GM19239 (cell line): Measurements from ENCODE around the gene TNFRSF8.
A peak's percentile ranks its signal among the peaks of the same experiment; 100 is the strongest.

Source experiments
- DNase-seq: peaks from one replicate; pipeline ENCODE4 v3.0.0; 2011; ENCODE audit warnings: low spot score; ENCODE audit not compliant: insufficient read length
- FAIRE-seq: peaks from 2 replicates; lab custom pipeline; 2011; peaks lifted over from hg19 to GRCh38; lab: Jason Lieb, UNC

TNFRSF8 gene

DNA sequence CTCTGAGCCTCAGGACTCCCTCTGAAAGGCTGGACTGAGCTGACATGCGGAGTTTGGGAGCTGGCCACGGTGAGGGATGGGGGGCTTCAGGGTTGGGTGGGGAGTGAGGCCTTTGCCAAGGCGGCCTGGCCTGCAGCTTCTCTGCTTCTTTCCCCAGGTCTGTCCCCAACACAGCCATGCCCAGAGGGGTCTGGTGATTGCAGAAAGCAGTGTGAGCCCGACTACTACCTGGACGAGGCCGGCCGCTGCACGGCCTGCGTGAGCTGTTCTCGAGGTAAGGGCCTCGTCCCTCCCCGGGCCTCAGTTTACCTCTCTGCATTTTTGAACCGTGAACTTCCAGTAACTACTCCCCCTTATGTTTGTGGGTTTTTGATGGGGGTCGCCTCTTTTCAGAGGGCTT lies 48.6 kb downstream of the TNFRSF8 start:
- FAIRE-seq (no peak), DNase-seq (no peak)

DNA sequence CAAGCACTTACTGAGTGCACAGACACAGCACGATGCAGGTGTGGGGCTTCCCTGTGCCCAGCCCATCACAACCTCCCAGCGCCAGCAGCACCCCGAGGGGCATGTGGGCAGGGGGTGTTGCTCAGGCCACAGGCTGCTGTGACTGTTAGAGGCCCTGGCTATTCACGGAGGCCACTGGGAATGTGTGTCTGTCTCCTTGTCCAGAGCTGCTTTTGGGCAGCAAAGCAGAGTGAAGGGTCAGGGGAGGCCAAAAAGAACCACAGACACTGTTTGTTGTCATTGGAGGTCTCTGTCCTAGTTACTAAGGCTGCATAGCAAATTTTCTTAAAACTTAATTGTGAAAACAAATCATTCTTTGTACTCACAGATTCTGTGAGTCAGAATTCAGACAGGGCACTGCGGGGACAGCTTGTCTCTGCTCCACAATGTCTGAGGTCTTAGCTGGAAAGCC lies 49.6 kb downstream of the TNFRSF8 start:
- FAIRE-seq (no peak), DNase-seq (no peak)

DNA sequence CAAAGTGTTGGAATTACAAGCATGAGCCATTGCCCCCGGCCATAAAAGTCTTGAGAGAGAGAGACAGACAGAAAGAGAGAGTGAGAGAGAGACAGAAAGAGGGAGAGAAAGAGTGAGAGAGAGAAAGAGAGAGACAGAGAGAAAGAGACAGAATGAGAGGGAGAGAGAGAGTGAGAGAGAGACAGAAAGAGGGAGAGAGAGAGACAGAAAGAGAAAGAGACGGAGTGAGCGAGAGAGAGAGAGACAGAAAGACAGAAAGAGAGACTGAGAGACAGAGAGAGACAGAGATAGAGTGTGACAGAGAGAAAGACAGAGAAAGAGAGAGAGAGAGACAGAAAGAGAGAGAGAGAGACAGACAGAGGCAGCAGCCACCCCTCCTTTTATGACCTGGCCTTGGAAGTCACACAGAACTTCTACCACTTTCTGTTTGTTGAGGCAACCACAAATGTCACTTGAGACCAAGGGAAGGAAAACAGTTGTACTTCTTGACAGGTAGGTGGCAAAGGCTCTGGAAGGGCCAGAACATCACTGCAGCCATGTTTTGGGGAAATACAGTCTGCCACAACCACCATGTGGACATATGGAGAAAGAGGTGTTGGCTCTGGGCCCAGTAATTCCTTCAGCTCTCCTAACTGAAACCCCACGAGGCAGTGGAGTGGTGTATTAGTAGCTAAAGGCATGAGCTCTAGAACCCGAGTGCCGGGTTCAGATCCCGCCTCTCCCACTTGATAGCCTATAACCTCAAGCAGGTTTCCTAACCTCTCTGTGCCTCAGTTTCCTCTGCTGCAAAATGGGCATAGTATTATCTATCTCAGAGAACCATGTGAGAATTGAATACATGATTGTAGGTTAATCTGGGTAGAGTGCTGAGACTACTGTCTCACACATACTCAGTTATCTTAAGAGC lies 50.6 kb downstream of the TNFRSF8 start:
- DNase-seq = no peak
- FAIRE-seq = no peak

DNA sequence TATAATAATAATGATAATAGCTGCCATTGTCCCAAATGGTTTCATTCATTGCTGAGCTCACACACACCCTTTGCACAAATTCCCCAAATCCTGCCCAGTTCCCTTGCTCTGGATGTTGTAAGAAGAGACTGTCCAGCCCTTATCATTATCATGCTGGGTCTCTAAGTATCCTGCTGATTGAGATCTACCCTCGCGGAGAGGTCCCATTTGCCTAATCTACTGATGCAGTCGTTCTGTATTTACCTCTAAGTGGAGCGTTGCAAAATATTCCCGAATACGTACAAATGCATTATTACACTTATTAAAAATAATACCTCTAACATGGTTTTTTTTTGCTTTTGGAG lies 51.2 kb downstream of the TNFRSF8 start:
- DNase-seq (no peak), FAIRE-seq (no peak)

DNA sequence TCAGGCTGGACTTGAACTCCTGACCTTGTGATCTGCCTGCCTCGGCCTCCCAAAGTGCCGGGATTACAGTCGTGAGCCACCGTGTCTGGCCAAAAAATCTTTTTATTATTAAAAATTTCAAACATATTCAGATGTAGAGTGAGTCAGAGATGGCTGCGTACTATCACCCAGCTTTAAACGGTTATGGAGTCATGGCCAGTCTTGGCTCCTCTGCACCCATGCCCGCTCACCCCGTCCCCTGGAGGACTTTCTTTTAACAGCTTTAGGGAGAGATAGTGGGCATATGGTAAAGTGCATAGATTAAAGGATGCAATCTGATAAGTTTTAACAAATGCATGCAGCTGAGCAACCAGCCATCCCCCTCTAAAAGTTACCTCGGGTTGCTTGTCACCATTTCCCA lies 51.8 kb downstream of the TNFRSF8 start:
- FAIRE-seq (no peak), DNase-seq (no peak)

DNA sequence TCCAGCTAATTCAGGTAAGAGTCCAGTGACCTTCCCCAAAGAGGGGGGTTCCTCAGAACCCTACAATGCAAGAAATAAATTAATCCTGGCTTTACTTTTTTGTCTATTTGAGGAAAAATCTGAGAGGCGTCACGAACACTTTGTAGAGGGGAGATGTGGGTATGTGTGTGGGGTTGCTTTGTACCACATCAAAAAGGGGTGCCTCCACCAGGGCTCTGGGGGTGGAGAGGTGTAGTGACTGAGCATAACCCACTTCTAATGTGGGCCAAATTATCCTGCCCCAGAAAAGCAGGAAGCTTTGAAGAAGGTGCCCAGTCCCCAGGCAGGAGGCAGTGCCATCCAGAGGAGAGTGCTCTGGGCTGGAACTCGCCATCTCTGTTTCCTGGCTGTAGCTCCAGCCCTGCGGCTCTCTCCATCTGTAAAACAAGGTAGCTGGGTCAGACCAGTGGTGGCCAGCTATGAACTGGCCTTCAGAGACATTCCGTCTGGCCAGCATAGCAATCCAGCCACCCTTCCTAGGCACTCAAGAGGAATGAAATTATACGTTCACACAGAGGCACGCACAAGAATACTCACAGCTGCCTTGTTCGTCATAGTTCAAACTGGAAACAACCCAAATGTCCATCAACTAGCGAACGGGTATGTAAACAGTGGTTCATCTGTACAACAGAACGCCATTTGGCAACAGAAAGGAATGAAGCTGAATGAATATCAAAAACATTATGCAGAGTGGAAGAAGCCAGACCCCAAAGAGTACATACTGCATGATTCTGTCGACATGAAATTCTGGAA lies 58.3 kb downstream of the TNFRSF8 start:
- DNase-seq = no peak
- FAIRE-seq = no peak

DNA sequence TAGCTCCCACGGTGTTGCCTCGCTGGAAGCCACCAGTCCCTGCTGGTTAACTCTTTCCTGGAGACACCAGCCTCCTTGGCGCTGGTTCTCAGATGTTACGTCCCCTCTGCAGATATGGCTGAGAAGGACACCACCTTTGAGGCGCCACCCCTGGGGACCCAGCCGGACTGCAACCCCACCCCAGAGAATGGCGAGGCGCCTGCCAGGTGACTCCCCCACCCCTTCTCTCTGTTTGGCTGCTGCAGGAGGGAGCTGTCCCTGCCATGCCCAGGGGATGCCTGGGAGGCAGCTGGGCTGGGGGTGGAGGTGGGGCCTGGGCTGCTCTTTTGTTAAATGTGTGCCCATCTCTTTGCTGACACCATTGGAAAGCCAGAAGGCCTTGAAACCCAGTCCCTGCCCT lies 60.1 kb downstream of the TNFRSF8 start:
- FAIRE-seq (no peak), DNase-seq (no peak)

DNA sequence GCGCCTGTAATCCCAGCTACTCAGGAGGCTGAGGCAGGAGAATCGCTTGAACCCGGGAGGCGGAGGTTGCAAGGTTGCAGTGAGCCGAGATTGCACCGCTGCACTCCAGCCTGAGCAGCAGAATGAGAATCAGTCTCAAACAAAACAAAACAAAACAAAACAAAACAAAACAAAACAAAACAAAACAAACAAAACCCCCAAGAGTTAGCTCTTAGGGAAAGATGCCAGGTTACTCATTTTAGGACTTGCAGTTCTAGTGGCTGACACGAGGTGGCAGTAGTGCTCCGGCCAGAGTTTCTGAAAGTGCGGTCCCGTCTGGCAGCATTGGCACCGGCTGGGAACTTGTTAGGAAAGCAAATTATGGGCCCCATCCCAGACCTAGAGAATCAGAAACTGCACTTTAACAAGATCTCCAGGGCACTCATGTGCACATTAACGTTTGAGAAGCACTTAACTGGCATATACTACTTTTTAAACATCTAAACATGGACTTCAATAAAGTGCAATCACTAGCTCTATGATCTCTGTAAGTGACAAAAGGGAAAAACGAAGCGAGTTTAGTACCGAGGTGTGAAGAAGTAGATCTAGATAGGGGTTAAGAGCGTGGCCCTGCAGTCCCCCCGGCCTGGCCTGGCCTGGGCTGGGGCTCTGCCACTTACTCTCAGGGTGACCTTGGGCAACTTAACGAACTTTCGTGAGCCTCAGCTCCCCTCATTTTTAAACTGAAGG lies 61.8 kb downstream of the TNFRSF8 start:
- DNase-seq (peak; percentile 53), FAIRE-seq (peak; percentile 94)

DNA sequence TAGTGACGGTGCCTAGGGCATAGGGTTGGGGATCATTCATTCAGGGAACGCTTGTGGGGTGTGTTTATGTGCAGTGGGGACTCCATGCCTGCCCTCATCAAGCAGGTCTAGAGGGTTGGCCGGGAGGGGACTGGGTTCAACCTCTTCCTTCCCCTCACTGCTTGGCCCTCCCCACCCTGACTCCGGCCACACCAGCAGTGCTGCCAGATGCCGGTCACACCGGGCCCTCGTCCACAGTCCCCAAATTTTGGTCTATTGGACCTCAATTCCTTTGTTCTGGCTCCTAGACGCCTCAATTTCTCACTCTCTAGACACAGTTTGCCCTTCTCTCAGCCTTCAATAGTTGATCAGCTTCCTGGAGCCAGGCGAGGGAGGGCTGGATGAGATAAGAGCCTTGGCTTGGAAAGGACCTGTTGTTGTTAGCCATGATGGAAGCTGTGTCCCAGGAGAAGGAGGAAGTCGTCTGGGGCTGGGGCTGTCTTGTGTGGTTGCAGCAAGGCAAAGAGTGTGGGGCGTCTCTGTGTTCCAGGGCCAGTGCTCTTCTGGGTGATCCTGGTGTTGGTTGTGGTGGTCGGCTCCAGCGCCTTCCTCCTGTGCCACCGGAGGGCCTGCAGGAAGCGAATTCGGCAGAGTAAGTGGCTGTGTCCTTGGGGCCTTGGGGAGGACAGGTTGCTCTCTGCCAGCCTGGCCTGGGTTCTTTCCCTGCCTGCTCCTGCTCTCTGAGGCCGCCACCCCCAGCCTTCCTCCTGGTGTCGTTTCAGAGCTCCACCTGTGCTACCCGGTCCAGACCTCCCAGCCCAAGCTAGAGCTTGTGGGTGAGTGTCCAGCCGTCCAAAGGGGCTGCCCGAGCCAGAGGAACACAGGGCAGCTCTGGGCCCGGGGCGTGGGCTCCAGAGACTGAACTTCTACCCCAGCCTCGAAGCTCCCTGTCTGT lies 62.6 kb downstream of the TNFRSF8 start:
- FAIRE-seq (no peak), DNase-seq (no peak)

DNA sequence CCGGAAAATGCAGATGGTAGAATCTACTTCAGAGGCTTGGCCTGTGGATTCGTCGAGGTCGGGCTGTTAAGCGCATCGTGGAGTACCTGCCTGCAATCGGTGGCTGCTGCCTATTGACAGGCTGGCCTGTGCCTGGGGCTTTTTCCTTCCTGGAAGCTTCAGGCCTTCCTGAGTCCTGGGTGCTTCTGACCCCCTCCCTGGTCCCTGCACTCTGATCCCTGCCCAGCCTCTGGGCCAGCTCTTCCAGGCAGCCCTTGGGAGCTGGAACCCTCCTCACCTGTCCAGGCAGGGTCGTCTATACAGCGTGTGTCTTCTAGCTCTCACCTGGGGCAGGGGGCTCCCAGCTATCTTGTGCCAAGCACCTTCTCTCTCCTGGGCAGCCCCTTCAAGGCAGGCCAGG lies 63.7 kb downstream of the TNFRSF8 start:
- DNase-seq (no peak), FAIRE-seq (no peak)

DNA sequence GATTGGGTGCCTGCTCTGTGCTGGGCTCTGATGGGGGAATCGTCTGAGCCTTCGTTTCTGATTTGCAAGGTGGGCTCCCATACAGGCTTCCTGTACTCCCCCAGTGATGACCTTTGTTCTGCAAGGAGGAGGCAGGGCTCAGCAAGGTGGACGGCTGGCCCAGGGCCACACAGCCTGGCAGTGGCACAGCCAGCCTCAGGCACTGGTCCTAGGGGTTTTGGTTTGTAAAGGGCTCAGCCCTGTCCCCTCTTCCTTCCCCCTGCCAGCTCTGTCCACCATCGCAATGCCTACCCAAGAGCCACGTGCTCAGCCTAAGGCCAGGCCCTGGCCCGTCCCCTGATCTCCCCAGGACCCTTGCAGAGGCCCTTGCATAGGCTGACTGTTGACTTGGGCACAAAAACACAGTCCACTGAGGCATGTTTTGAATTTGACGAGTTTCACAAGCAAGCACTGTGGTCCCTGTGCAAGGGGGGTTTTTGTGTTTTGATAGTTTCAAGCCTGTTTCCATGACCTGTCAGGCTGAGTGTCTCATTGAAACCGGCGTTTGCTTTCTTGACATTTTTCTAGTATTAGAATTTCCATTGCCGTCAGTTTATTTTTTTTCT lies 64.2 kb downstream of the TNFRSF8 start:
- FAIRE-seq (no peak), DNase-seq (no peak)

DNA sequence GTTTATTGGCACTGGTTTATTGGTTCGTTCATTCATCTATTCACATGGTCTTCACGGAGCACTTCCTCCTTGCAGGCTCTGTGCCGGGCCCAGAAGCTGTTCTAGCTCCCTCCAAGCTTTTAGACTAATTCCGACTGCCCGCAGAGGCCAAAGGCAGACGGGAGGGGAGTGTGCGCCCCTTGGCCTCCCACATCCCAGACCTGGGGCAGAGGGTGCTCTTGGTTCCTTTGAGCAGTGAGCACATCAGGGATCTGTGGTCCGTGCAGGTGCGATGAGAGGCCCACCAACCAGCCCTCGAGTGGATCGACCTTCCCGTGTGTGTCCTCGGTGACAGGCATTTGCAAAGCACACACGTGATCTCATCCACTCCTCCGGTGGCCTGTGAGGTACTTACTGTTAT lies 65.0 kb downstream of the TNFRSF8 start:
- no peak for DNase-seq
- FAIRE-seq = no peak

DNA sequence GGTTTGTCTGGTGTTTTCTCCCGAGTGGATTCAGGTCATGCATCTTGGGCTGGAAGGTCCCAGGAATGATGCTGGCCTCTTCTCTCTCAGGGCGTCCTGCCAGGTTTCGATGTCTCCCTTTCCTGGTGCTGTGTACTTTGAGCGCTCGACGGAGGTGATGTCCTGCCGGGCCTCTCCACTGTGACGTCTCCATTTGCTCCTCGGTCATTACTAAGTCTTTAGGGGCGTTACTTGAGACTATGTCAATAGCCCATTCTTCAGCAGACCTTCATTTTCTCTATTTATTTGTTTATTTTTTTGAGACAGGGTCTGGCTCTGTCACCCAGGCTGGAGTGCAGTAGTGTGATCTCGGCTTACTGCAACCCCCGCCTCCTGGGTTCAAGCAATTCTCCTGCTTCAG lies 66.5 kb downstream of the TNFRSF8 start:
- FAIRE-seq (no peak), DNase-seq (no peak)

DNA sequence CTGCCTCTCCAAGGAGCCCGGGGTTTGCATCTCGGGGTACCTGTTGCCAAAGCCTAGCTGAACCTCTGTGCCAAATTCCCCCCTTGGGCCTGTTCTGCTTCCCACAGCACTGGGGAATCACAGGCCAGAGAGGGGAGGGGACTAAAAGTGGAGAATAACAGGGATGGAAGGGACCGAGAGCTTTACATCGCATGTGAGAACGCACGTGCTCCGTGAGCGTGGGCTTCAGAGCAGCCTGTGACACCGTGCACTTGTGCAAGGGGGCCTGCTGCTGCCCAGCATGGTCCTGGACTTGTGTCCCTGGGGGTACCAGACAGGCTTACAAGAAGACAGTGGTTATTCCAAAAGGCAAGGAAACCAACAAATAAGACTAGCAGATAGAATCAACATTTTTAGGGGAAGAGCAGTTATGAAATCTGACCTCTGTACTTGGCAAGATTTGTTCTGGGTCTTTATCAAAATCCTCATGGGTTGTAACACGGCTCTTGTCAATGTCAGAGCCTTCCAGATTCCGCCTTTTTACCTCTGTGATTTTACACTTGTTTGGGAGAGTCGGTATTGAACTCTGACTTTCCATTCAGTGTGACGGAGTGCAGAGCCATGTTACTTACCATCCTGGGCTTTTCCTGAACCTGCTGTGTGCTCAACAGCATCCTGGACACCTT lies 67.5 kb downstream of the TNFRSF8 start:
- no peak for FAIRE-seq
- no peak for DNase-seq

DNA sequence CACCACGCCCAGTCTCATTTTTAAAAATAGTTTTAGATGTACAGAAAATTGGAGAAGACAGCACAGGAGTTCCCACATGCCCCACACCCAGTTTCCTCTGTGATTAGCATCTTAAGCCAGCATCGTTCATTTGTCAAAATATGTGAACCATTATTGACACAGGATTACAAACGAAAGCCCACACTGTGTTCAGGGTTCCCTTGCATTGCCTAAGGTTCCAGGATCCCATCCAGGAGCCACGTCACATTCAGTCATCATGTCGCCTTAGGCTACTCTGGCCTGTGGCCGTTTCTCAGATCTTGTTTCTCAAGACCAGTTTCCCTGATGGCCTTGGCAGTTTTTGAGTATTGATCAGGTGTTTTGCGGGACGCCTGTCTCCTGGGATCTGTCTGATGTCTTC lies 69.0 kb downstream of the TNFRSF8 start:
- no peak for DNase-seq

DNA sequence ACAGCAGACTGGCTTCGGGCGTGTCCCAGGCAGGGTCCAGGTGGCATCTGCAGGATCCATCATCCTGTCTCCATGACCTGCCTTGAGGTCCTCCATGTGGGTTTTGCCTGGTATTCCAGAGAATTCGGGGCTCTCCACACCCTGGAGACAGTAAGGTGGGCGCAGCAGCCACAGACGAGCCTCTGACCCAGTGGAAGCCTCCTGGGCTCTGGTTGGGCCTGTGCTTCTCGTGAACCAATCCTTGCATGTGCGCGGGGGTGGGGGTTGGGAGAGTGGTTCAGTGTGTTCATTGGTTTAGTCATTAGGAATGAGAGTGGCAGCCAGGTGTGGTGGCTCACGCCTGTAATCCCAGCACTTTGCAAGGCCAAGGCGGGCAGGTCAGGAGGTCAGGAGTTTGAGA lies 71.6 kb downstream of the TNFRSF8 start:
- FAIRE-seq (no peak), DNase-seq (no peak)

More for the DNA sequence above, 69.0 kb downstream of the TNFRSF8 start:
- FAIRE-seq = no peak

DNA sequence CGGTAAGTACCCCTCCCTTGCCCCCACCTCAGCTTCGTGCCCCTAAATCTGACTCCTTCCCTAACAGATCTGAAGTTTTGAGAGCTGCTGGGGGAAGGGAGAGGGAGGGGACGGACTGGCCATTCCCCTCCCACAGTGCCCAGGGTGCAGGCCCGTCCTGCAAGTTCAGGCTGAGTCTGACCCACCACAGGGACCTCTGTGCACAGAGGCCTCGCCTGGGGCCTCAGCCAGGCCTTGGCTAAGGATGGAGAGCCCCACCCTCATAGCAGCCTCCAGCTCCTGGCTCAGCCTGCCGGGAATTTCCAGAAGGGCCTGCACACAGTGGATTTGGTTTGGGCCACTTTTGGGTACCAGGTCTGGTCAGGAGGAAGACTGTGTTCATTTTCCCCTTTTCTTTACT lies 72.5 kb downstream of the TNFRSF8 start:
- no peak for FAIRE-seq
- no peak for DNase-seq

DNA sequence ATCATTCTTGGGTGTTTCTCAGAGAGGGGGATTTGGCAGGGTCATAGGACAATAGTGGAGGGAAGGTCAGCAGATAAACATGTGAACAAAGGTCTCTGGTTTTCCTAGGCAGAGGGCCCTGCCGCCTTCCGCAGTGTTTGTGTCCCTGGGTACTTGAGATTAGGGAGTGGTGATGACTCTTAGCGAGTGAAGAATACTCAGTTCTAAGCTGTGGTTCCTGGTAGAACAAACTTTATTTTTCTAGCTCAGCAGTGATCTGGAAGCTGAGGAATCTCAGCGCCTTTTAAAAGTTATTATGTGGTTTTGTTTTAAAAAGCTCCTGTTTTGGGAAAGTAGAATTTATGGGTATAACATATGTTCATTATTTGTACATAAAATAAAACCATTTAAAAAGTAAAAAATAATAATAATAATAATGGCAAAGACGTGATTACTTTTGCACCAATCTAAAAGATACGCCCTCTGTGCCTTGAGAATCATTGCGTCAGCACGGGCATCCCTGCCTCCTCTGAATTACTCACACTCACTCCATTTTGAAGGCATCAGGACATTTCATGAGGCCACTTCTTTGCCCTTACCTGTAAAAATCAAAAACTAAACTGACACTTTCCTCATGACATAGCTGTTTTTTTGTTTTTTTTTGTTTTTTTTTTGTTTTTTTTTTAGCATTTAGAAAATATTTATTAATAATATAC lies 74.0 kb downstream of the TNFRSF8 start:
- no peak for FAIRE-seq
- DNase-seq = no peak
